HUES6 (cell line): ENCODE data around the gene DDX25.

Source experiments
- H3K27ac ChIP-seq: 2 replicates; pipeline ENCODE4 v1.7.0; 2013; ENCODE audit warnings: low read depth, mild to moderate bottlenecking, low read length, inconsistent platforms
- H3K27me3 ChIP-seq: 2 replicates; pipeline ENCODE4 v1.6.1; 2013; ENCODE audit warnings: low read length; ENCODE audit not compliant: control insufficient read depth, insufficient read depth
- H3K36me3 ChIP-seq: 2 replicates; pipeline ENCODE4 v1.6.1; 2013; ENCODE audit warnings: low read length; ENCODE audit not compliant: control insufficient read depth, insufficient read depth
- H3K4me1 ChIP-seq: 2 replicates; pipeline ENCODE4 v1.6.1; 2013; ENCODE audit warnings: low read length; ENCODE audit not compliant: control insufficient read depth, insufficient read depth
- H3K4me3 ChIP-seq: 2 replicates; pipeline ENCODE4 v1.5.1; 2013; ENCODE audit warnings: low read depth, low read length
- H3K9ac ChIP-seq: one replicate; pipeline ENCODE4 v1.6.1; 2013; ENCODE audit warnings: mild to moderate bottlenecking, low read length
- H3K9me3 ChIP-seq: 2 replicates; pipeline ENCODE4 v1.6.1; 2013; ENCODE audit warnings: low read depth, low read length; ENCODE audit not compliant: control insufficient read depth, insufficient read depth

The DDX25 gene

GRCh38 chr11:125883375-125883774, 20.9 kb upstream of the DDX25 start:
- Histone ChIP-seq H3K4me1 (no peaks in the 10 kb centered on the region), H3K9me3 (peaks cover 11% of the 10 kb centered on the region), H3K27ac (no peak overlapping the region), H3K36me3 (no peaks in the 10 kb centered on the region), H3K4me3 (no peak overlapping the region), H3K27me3 (peaks cover 2% of the 10 kb centered on the region; the same call in 1 of the 2 replicates), H3K9ac (no peak overlapping the region)

GRCh38 chr11:125886997-125887372, 17.3 kb upstream of the DDX25 start:
- Histone ChIP-seq H3K9ac (no peak overlapping the region), H3K36me3 (0 out of 2 replicates have a peak, but pooled peaks cover 2% of the 10 kb centered on the region), H3K27me3 (peaks cover 2% of the 10 kb centered on the region; the same call in 1 of the 2 replicates), H3K4me1 (peaks cover 4% of the 10 kb centered on the region; the same call in 1 of the 2 replicates), H3K9me3 (peaks cover 11% of the 10 kb centered on the region), H3K27ac (no peak overlapping the region), H3K4me3 (peak overlapping the region; percentile 80)

- Histone ChIP-seq H3K9ac (peak within 1 kb of the TSS; percentile 89), H3K27me3 (peaks cover 2% of the 10 kb centered on the region; the same call in 1 of the 2 replicates), H3K9me3 (peaks cover 11% of the 10 kb centered on the region), H3K36me3 (peaks cover 6% of the 10 kb centered on the region; the same call in 1 of the 2 replicates), H3K4me1 (peaks cover 4% of the 10 kb centered on the region; the same call in 1 of the 2 replicates), H3K27ac (peak within 1 kb of the TSS; percentile 77), H3K4me3 (peak within 1 kb of the TSS; percentile 80)
Measured at GRCh38 chr11:125887373-125888324, 16.7 kb upstream of the DDX25 start, which contains the start of gene HYLS1. Gene HYLS1, plus strand, starts transcription at chr11:125887668. Its CDS starts 11,701 bp downstream, at chr11:125899369.

GRCh38 chr11:125890447-125891100, 13.7 kb upstream of the DDX25 start:
- Histone ChIP-seq H3K36me3 (peaks cover 34% of the 10 kb centered on the region), H3K9me3 (peaks cover 9% of the 10 kb centered on the region), H3K27ac (no peak overlapping the region), H3K4me3 (no peak overlapping the region), H3K27me3 (peaks cover 2% of the 10 kb centered on the region; the same call in 1 of the 2 replicates), H3K9ac (no peak overlapping the region), H3K4me1 (peaks cover 4% of the 10 kb centered on the region; the same call in 1 of the 2 replicates)

GRCh38 chr11:125892071-125892470, 12.2 kb upstream of the DDX25 start:
- no peaks in the 10 kb centered on the region for H3K27me3 ChIP-seq
- no peak overlapping the region for H3K4me3 ChIP-seq
- no peak overlapping the region for H3K27ac ChIP-seq
- no peaks in the 10 kb centered on the region for H3K9me3 ChIP-seq
- H3K9ac ChIP-seq, result no peak overlapping the region
- H3K36me3 ChIP-seq, result peaks cover 40% of the 10 kb centered on the region
- H3K4me1 ChIP-seq, result peaks cover 4% of the 10 kb centered on the region; the same call in 1 of the 2 replicates

- Histone ChIP-seq H3K4me1 (peaks cover 4% of the 10 kb centered on the region; the same call in 1 of the 2 replicates), H3K9ac (no peak overlapping the region), H3K36me3 (peaks cover 40% of the 10 kb centered on the region)
Measured at GRCh38 chr11:125892994-125893393, 11.3 kb upstream of the DDX25 start.

GRCh38 chr11:125901872-125902271, 2.4 kb upstream of the DDX25 start:
- Histone ChIP-seq H3K4me3 (peak overlapping the region; percentile 33; the same call in 1 of the 2 replicates), H3K9ac (no peak overlapping the region), H3K36me3 (peaks cover 20% of the 10 kb centered on the region)

More at GRCh38 chr11:125892994-125893393, 11.3 kb upstream of the DDX25 start:
- Histone ChIP-seq H3K27me3 (no peaks in the 10 kb centered on the region), H3K27ac (no peak overlapping the region), H3K9me3 (no peaks in the 10 kb centered on the region), H3K4me3 (no peak overlapping the region)

GRCh38 chr11:125902277-125902926, 1.9 kb upstream of the DDX25 start:
- Histone ChIP-seq H3K36me3 (peaks cover 20% of the 10 kb centered on the region), H3K9me3 (peaks cover 4% of the 10 kb centered on the region; the same call in 1 of the 2 replicates), H3K9ac (peak overlapping the region; percentile 71), H3K27me3 (peaks cover 22% of the 10 kb centered on the region), H3K27ac (no peak overlapping the region), H3K4me1 (0 out of 2 replicates have a peak, but pooled peaks cover 2% of the 10 kb centered on the region), H3K4me3 (peak overlapping the region; percentile 90)

More at GRCh38 chr11:125901872-125902271, 2.4 kb upstream of the DDX25 start:
- Histone ChIP-seq H3K4me1 (0 out of 2 replicates have a peak, but pooled peaks cover 2% of the 10 kb centered on the region), H3K27ac (no peak overlapping the region), H3K27me3 (peaks cover 22% of the 10 kb centered on the region), H3K9me3 (peaks cover 4% of the 10 kb centered on the region; the same call in 1 of the 2 replicates)

- Histone ChIP-seq H3K9ac (peak within 1 kb of the TSS; percentile 71), H3K36me3 (peaks cover 20% of the 10 kb centered on the region), H3K27me3 (peaks cover 22% of the 10 kb centered on the region), H3K27ac (no peak within 1 kb of the TSS), H3K4me1 (0 out of 2 replicates have a peak, but pooled peaks cover 2% of the 10 kb centered on the region), H3K9me3 (peaks cover 4% of the 10 kb centered on the region; the same call in 1 of the 2 replicates), H3K4me3 (peak within 1 kb of the TSS; percentile 90)
Measured at GRCh38 chr11:125902927-125903710, 1.2 kb upstream of the DDX25 start, which contains the start of gene PUS3. Gene PUS3, minus strand, starts transcription at chr11:125903206. Its CDS starts 6,922 bp downstream, at chr11:125896284.
